Activated naive CD4-positive, alpha-beta T cell treated with anti-CD3 and anti-CD28 coated beads, Interleukin-2, amount 50 U/mL, for 72 hours (primary cell): ENCODE measurements around the gene LYPD4. TPM values are rescaled to one million over a fixed set of nuclear protein-coding genes. Genes with fewer than 3 reads are reported as not detected.

ENCODE experiments used
- ATAC-seq, 2 donors: fragments of 150-1000 bp; cut with Tn5 transposase; 2 replicates each; pipeline ENCODE4 v1.10.0; 2021; ENCODE audit warnings: mild to moderate bottlenecking in 2 of 2, moderate library complexity in 2 of 2
- DNase-seq, 2 donors: peaks; one replicate each; pipeline ENCODE4 v3.0.0; 2021 to 2022; ENCODE audit warnings: low spot score in 2 of 2
- H3K27ac Mint-ChIP-seq, 2 donors: one replicate each; pipeline ENCODE4 v1.8.0; 2022; ENCODE audit warnings: mild to moderate bottlenecking in 2 of 2, mixed read lengths in 2 of 2
- H3K36me3 Mint-ChIP-seq, 2 donors: one replicate each; pipeline ENCODE4 v1.8.0; 2022; ENCODE audit warnings: mixed read lengths in 2 of 2
- H3K9me3 Mint-ChIP-seq, 2 donors: one replicate each; pipeline ENCODE4 v1.8.0; 2022; ENCODE audit warnings: mixed read lengths in 2 of 2
- total RNA-seq, 2 donors: library from RNA; stranded (reverse); gene quantifications; one replicate each; pipeline ENCODE4 v1.2.3, GENCODE V29; 2022

LYPD4 gene
- total RNA-seq, 2 donors from 2014 or later = not detected

- ATAC-seq (no peak), DNase-seq (no peak)
- peaks cover 0 to 8% of the 10 kb centered on the region in 2 donors for H3K9me3 Mint-ChIP-seq
These were observed 5.3 kb downstream of the LYPD4 start for GRCh38 chr19:41839211-41839610.

GRCh38 chr19:41837981-41838708 is 6.3 kb downstream of the LYPD4 start:
- Mint-ChIP-seq H3K27ac (peak overlapping the region in 1 of 2 donors; percentile 38), H3K36me3 (no peaks in the 10 kb centered on the region), H3K9me3 (no peaks in the 10 kb centered on the region)
- ATAC-seq = no peak
- DNase-seq = no peak

More at GRCh38 chr19:41839211-41839610, 5.3 kb downstream of the LYPD4 start:
- no peak overlapping the region for H3K27ac Mint-ChIP-seq
- no peaks in the 10 kb centered on the region for H3K36me3 Mint-ChIP-seq

GRCh38 chr19:41821003-41821735 is 23.3 kb downstream of the LYPD4 start:
- no peak overlapping the region for H3K27ac Mint-ChIP-seq
- DNase-seq (peak in 1 of 2 donors; percentile 69), ATAC-seq (peak; percentile 83 to 97)
- no peaks in the 10 kb centered on the region for H3K9me3 Mint-ChIP-seq
- no peaks in the 10 kb centered on the region for H3K36me3 Mint-ChIP-seq

GRCh38 chr19:41816761-41817160 is 27.7 kb downstream of the LYPD4 start:
- H3K27ac Mint-ChIP-seq = no peak overlapping the region
- ATAC-seq (no peak), DNase-seq (no peak)
- H3K9me3 Mint-ChIP-seq = no peaks in the 10 kb centered on the region
- no peaks in the 10 kb centered on the region for H3K36me3 Mint-ChIP-seq

GRCh38 chr19:41815301-41815700 is 29.2 kb downstream of the LYPD4 start:
- Mint-ChIP-seq H3K36me3 (no peaks in the 10 kb centered on the region), H3K27ac (no peak overlapping the region), H3K9me3 (no peaks in the 10 kb centered on the region)
- DNase-seq (no peak), ATAC-seq (no peak)

GRCh38 chr19:41813911-41814310 is 30.6 kb downstream of the LYPD4 start:
- no peaks in the 10 kb centered on the region for H3K36me3 Mint-ChIP-seq
- ATAC-seq = no peak
- no peaks in the 10 kb centered on the region for H3K9me3 Mint-ChIP-seq
- DNase-seq = no peak
- H3K27ac Mint-ChIP-seq = no peak overlapping the region

GRCh38 chr19:41811981-41812380 is 32.5 kb downstream of the LYPD4 start:
- H3K9me3 Mint-ChIP-seq = no peaks in the 10 kb centered on the region
- no peak overlapping the region for H3K27ac Mint-ChIP-seq
- DNase-seq (no peak), ATAC-seq (no peak)
- no peaks in the 10 kb centered on the region for H3K36me3 Mint-ChIP-seq

GRCh38 chr19:41811036-41811435 is 33.4 kb downstream of the LYPD4 start:
- ATAC-seq = no peak
- Mint-ChIP-seq H3K9me3 (no peaks in the 10 kb centered on the region), H3K27ac (no peak overlapping the region), H3K36me3 (no peaks in the 10 kb centered on the region)
- DNase-seq = no peak

- Mint-ChIP-seq H3K9me3 (no peaks in the 10 kb centered on the region), H3K27ac (no peak overlapping the region), H3K36me3 (no peaks in the 10 kb centered on the region)
- ATAC-seq (no peak), DNase-seq (no peak)
These were observed 34.2 kb downstream of the LYPD4 start for GRCh38 chr19:41810301-41810700.

GRCh38 chr19:41808663-41809566 is 35.6 kb downstream of the LYPD4 start:
- DNase-seq (no peak), ATAC-seq (no peak)
- H3K9me3 Mint-ChIP-seq = no peaks in the 10 kb centered on the region
- H3K36me3 Mint-ChIP-seq = no peaks in the 10 kb centered on the region
- H3K27ac Mint-ChIP-seq = peak overlapping the region in 1 of 2 donors; percentile 40

GRCh38 chr19:41807176-41807575 is 37.3 kb downstream of the LYPD4 start:
- Mint-ChIP-seq H3K36me3 (no peaks in the 10 kb centered on the region), H3K9me3 (peaks cover 0 to 5% of the 10 kb centered on the region in 2 donors), H3K27ac (no peak overlapping the region)
- ATAC-seq = no peak
- DNase-seq = no peak

GRCh38 chr19:41804336-41804735 is 40.1 kb downstream of the LYPD4 start:
- H3K36me3 Mint-ChIP-seq = no peaks in the 10 kb centered on the region
- ATAC-seq (peak; percentile 68 to 73), DNase-seq (no peak)
- H3K9me3 Mint-ChIP-seq = peaks cover 0 to 5% of the 10 kb centered on the region in 2 donors
- no peak overlapping the region for H3K27ac Mint-ChIP-seq

- ATAC-seq (no peak), DNase-seq (no peak)
- peak overlapping the region in 1 of 2 donors; percentile 63 for H3K27ac Mint-ChIP-seq
- no peaks in the 10 kb centered on the region for H3K36me3 Mint-ChIP-seq
- peaks cover 0 to 5% of the 10 kb centered on the region in 2 donors for H3K9me3 Mint-ChIP-seq
These were observed 41.7 kb downstream of the LYPD4 start for GRCh38 chr19:41802770-41803169.

GRCh38 chr19:41801792-41802211 is 42.7 kb downstream of the LYPD4 start:
- DNase-seq (no peak), ATAC-seq (peak; percentile 56 to 72)
- H3K27ac Mint-ChIP-seq = peak overlapping the region in 1 of 2 donors; percentile 1
- H3K36me3 Mint-ChIP-seq = no peaks in the 10 kb centered on the region
- H3K9me3 Mint-ChIP-seq = peaks cover 0 to 5% of the 10 kb centered on the region in 2 donors

- peaks cover 0 to 5% of the 10 kb centered on the region in 2 donors for H3K9me3 Mint-ChIP-seq
- ATAC-seq = no peak
- no peaks in the 10 kb centered on the region for H3K36me3 Mint-ChIP-seq
- peak overlapping the region in 1 of 2 donors; percentile 1 for H3K27ac Mint-ChIP-seq
- no peak for DNase-seq
These were observed 43.5 kb downstream of the LYPD4 start for GRCh38 chr19:41801031-41801430.

GRCh38 chr19:41799444-41800000 is 45.0 kb downstream of the LYPD4 start:
- Mint-ChIP-seq H3K36me3 (no peaks in the 10 kb centered on the region), H3K9me3 (peaks cover 0 to 5% of the 10 kb centered on the region in 2 donors), H3K27ac (peak overlapping the region in 1 of 2 donors; percentile 61)
- DNase-seq (no peak), ATAC-seq (no peak)
